HepG2 (cell line): ENCODE results near the gene LZTS2. TPM values are rescaled to one million over a fixed set of nuclear protein-coding genes. Genes with fewer than 3 reads are reported as not detected.

Experiments
- FOXP4 ChIP-seq: sonication (generic); formaldehyde crosslinking; IDR thresholded peaks from 2 replicates; pipeline ENCODE4 v1.4.0; 2020; ENCODE audit warnings: missing genetic modification reagents
- NFRKB ChIP-seq: fragments of 450-650 bp; IDR thresholded peaks from 2 replicates; pipeline ENCODE4 v1.6.1; 2017
- PTBP1 ChIP-seq: fragments of 200-400 bp; formaldehyde crosslinking; IDR thresholded peaks from 2 replicates; pipeline ENCODE4 v1.6.1; 2018; ENCODE audit warnings: low read length, low read depth; ENCODE audit not compliant: poor library complexity, severe bottlenecking
- SOX13 ChIP-seq, 3 experiments: fragments of 450-650 bp in 1 of 3; sonication (generic) in 1 of 3; formaldehyde crosslinking in 1 of 3; IDR thresholded peaks in 2 of 3; conservative IDR thresholded peaks in 1 of 3; 2 replicates each; pipeline versions ENCODE4 v1.5.0 to v1.6.1; 2016 to 2020; ENCODE audit warnings: antibody characterized with exemption in 1 of 3, mild to moderate bottlenecking in 1 of 3, missing compliant biosample characterization in 1 of 3, missing genetic modification reagents in 1 of 3, moderate library complexity in 1 of 3
- STAG1 ChIP-seq: sonication (generic); formaldehyde crosslinking; IDR thresholded peaks from 2 replicates; pipeline ENCODE4 v1.4.0; 2020; ENCODE audit warnings: missing genetic modification reagents
- ZNF24 ChIP-seq: fragments of 450-650 bp; IDR thresholded peaks from 2 replicates; pipeline ENCODE4 v1.6.1; 2017; ENCODE audit warnings: antibody characterized with exemption, mild to moderate bottlenecking
- ZNF251 ChIP-seq: sonication (generic); formaldehyde crosslinking; IDR thresholded peaks from 2 replicates; pipeline ENCODE4 v1.9.0; 2021; ENCODE audit warnings: mild to moderate bottlenecking, missing genetic modification reagents
- ZNF256 ChIP-seq: sonication (generic); formaldehyde crosslinking; conservative IDR thresholded peaks from 2 replicates; pipeline ENCODE4 v1.4.0; 2020; ENCODE audit warnings: missing genetic modification reagents
- ZNF280D ChIP-seq: sonication (generic); formaldehyde crosslinking; IDR thresholded peaks from 2 replicates; pipeline ENCODE4 v1.5.1; 2020; ENCODE audit warnings: mild to moderate bottlenecking, missing genetic modification reagents
- ZNF530 ChIP-seq: sonication (generic); formaldehyde crosslinking; IDR thresholded peaks from 2 replicates; pipeline ENCODE4 v1.5.0; 2020; ENCODE audit warnings: low read depth, mild to moderate bottlenecking, missing genetic modification reagents
- ZNF543 ChIP-seq: sonication (generic); formaldehyde crosslinking; IDR thresholded peaks from 2 replicates; pipeline ENCODE4 v1.4.0; 2020; ENCODE audit warnings: mild to moderate bottlenecking, missing genetic modification reagents
- ZNF546 ChIP-seq: sonication (generic); formaldehyde crosslinking; conservative IDR thresholded peaks from 2 replicates; pipeline ENCODE4 v1.8.1; 2023; ENCODE audit warnings: mild to moderate bottlenecking, missing genetic modification reagents
- ZNF782 ChIP-seq: sonication (generic); formaldehyde crosslinking; IDR thresholded peaks from 2 replicates; pipeline ENCODE4 v1.4.0; 2020; ENCODE audit warnings: missing genetic modification reagents, mild to moderate bottlenecking, borderline replicate concordance
- ZNF788 ChIP-seq: sonication (generic); formaldehyde crosslinking; IDR thresholded peaks from 2 replicates; pipeline ENCODE4 v1.5.0; 2020; ENCODE audit warnings: mild to moderate bottlenecking, missing genetic modification reagents, borderline replicate concordance
- polyA plus RNA-seq, 8 experiments: library from polyadenylated mRNA; depleted of rRNA in 3 of 8; stranded (reverse) in 7 of 8; unstranded in 1 of 8; fragments of >200 nt; fragmentation: Illumina TruSeq in 4 of 8; extraction: Trizol in 4 of 8; gene quantifications; 2 replicates each; pipeline versions ENCODE4 v1.2.1 to v1.2.3, GENCODE V29; 2011 to 2016; ENCODE audit warnings: low read depth in 4 of 8, missing spikeins in 1 of 8, mixed read lengths in 1 of 8; ENCODE audit not compliant: insufficient read depth in 1 of 8
- total RNA-seq, 5 experiments: library from RNA; depleted of rRNA; stranded (reverse); fragments of >200 nt; fragmentation: Illumina TruSeq; extraction: Trizol; gene quantifications; 2 replicates each; pipeline ENCODE4 v1.2.3, GENCODE V29; 2016; ENCODE audit warnings: low read depth in 1 of 5
- TF ChIP-seq, protein P1 (sequence below): sonication (generic); formaldehyde crosslinking; IDR thresholded peaks from 2 replicates; pipeline ENCODE4 v1.8.1; 2023; ENCODE audit warnings: missing genetic modification reagents, mild to moderate bottlenecking, borderline replicate concordance
- TF ChIP-seq, protein P2 (sequence below): sonication (generic); formaldehyde crosslinking; IDR thresholded peaks from 2 replicates; pipeline ENCODE4 v1.4.0; 2020; ENCODE audit warnings: missing genetic modification reagents, low read depth, mild to moderate bottlenecking, borderline replicate concordance
- TF ChIP-seq, protein P3 (sequence below): IDR thresholded peaks from 2 replicates; pipeline ENCODE4 v1.6.1; 2016; ENCODE audit warnings: low read depth, borderline replicate concordance
- TF ChIP-seq, protein P4 (sequence below): sonication (generic); formaldehyde crosslinking; IDR thresholded peaks from 2 replicates; pipeline ENCODE4 v1.8.0; 2022; ENCODE audit warnings: mild to moderate bottlenecking, missing genetic modification reagents, borderline replicate concordance

LZTS2 gene
- total and polyA plus RNA-seq, 2 of the 13 experiments (the other 11 are each of a cell fraction or from before 2014, with no cell fraction given), result 43.6 to 65.6 TPM

GRCh38 chr10:100998991-100999741 is 442 bp upstream of the LZTS2 start (continued):
- 0 out of 2 replicates have a peak, but pooled peaks have one; percentile 20 for TF ChIP-seq ZNF256
- TF ChIP-seq, protein P1, sequence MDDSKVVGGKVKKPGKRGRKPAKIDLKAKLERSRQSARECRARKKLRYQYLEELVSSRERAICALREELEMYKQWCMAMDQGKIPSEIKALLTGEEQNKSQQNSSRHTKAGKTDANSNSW (CRISPR knock-in tag), result no peak
- no peak for TF ChIP-seq NFRKB
- no peak for TF ChIP-seq FOXP4 (CRISPR knock-in tag)
- TF ChIP-seq, protein P2, sequence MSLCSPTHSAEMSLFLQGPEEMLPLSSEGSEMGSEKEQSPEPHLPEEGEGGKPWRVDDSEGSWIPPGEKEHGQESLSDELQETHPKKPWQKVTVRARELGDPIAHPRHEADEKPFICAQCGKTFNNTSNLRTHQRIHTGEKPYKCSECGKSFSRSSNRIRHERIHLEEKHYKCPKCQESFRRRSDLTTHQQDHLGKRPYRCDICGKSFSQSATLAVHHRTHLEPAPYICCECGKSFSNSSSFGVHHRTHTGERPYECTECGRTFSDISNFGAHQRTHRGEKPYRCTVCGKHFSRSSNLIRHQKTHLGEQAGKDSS (CRISPR knock-in tag), result peak; percentile 40; the same call in 1 of the 2 replicates
- no peak for TF ChIP-seq PTBP1
- TF ChIP-seq SOX13 (IDR thresholded peaks at IDR 0.05), result no peak
- TF ChIP-seq SOX13 (CRISPR knock-in tag; conservative IDR thresholded peaks at IDR 0.05 in 1 of 2, IDR thresholded peaks at IDR 0.05 in 1 of 2), result peak in 1 of 2 experiments; percentile 43; a peak in 2 of 4 replicates
- TF ChIP-seq ZNF24, result no peak
- TF ChIP-seq ZNF543 (CRISPR knock-in tag), result peak; percentile 52; the same call in 1 of the 2 replicates
- no peak for TF ChIP-seq ZNF530 (CRISPR knock-in tag)
- TF ChIP-seq ZNF782 (CRISPR knock-in tag), result peak; percentile 82; the same call in 1 of the 2 replicates
- TF ChIP-seq ZNF546, result no peak
- TF ChIP-seq ZNF251 (CRISPR knock-in tag), result no peak
- TF ChIP-seq, protein P3, sequence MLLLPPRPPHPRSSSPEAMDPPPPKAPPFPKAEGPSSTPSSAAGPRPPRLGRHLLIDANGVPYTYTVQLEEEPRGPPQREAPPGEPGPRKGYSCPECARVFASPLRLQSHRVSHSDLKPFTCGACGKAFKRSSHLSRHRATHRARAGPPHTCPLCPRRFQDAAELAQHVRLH (CRISPR knock-in tag), result peak; percentile 87
- 0 out of 2 replicates have a peak, but pooled peaks have one; percentile 4 for TF ChIP-seq ZNF788 (CRISPR knock-in tag)
- TF ChIP-seq ZNF280D (CRISPR knock-in tag), result no peak
- TF ChIP-seq, protein P4, sequence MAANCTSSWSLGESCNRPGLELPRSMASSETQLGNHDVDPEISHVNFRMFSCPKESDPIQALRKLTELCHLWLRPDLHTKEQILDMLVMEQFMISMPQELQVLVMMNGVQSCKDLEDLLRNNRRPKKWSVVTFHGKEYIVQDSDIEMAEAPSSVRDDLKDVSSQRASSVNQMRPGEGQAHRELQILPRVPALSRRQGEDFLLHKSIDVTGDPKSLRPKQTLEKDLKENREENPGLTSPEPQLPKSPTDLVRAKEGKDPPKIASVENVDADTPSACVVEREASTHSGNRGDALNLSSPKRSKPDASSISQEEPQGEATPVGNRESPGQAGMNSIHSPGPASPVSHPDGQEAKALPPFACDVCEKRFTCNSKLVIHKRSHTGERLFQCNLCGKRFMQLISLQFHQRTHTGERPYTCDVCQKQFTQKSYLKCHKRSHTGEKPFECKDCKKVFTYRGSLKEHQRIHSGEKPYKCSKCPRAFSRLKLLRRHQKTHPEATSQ (CRISPR knock-in tag), result peak; percentile 66; the same call in 1 of the 2 replicates
- TF ChIP-seq STAG1, result peak; percentile 51; the same call in 1 of the 2 replicates
